HL-60 (cell line): Measurements from ENCODE around the gene SFT2D3.

Experiments used
- DNase-seq, 2 experiments: peaks; one replicate each; pipeline ENCODE4 v3.0.0-alpha.2; 2010 to 2020; ENCODE audit warnings: low read depth in 1 of 2, low spot score in 1 of 2
- H3K27ac ChIP-seq: fragments of 250-450 bp; sonication (Bioruptor Pico); replicated peaks from 2 replicates; pipeline ENCODE4 v1.5.1; 2020; ENCODE audit warnings: mild to moderate bottlenecking, moderate library complexity
- H3K27me3 ChIP-seq: fragments of 250-450 bp; sonication (Bioruptor Pico); 2 replicates; pipeline ENCODE4 v1.5.1; 2021; ENCODE audit warnings: mild to moderate bottlenecking, moderate library complexity; ENCODE audit not compliant: insufficient read depth, poor library complexity, severe bottlenecking
- H3K4me3 ChIP-seq: replicated peaks from 2 replicates; pipeline ENCODE4 v1.5.1; 2011; ENCODE audit warnings: mild to moderate bottlenecking, control low read depth, low read length; ENCODE audit not compliant: insufficient read depth
- GABPA ChIP-seq: IDR thresholded peaks from 2 replicates; pipeline ENCODE4 v1.6.1; 2012; ENCODE audit warnings: low read depth
- POLR2AphosphoS5 ChIP-seq: IDR thresholded peaks from 2 replicates; pipeline ENCODE4 v1.6.1; 2012; ENCODE audit warnings: low read depth
- SPI1 ChIP-seq: IDR thresholded peaks from 2 replicates; pipeline ENCODE4 v1.6.1; 2012; ENCODE audit warnings: low read depth, mild to moderate bottlenecking, borderline replicate concordance
- TF ChIP-seq, protein P1 (sequence below): IDR thresholded peaks from one replicate; pipeline ENCODE4 v1.5.1; 2011; ENCODE audit warnings: low read length, control low read depth, inconsistent platforms; ENCODE audit not compliant: insufficient read depth
- TF ChIP-seq, protein P2 (sequence below): IDR thresholded peaks from 2 replicates; pipeline ENCODE4 v1.6.1; 2012; ENCODE audit warnings: low read depth; ENCODE audit not compliant: insufficient replicate concordance

Gene SFT2D3

DNA sequence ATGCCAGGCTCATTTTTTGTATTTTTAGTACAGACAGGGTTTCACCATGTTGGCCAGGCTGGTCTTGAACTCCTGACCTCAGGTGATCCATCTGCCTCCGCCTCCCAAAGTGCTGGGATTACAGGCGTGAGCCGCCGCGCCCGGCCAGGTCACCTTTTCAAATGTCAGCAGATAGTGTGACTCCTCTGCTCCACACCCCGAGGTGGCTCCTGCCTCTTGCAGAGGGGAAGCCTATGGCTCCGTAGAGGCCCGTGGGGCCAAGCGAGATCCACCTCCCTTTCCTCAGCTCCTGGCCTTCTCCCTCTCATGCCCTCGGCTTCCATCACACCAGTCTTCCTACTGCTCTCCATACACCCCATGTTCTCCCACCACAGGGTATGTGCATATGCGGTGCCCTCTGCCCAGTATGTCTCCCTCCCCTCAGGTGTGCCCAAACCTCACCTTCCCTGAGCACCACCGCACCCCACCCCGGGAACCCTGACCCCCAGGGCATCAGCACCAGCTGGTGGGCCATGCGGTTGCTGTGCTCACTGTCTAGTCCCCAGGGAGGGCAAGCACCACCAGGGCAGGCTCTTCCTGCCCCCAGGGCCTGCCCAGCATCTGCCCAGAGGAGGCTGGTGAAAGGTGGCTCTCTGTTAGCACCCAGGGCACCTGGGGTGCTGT lies 44.6 kb upstream of the SFT2D3 start:
- Histone ChIP-seq H3K27me3 (no peaks in the 10 kb centered on the region), H3K4me3 (no peak overlapping the region), H3K27ac (no peak overlapping the region)
- DNase-seq: no peak
- TF ChIP-seq, protein P1, sequence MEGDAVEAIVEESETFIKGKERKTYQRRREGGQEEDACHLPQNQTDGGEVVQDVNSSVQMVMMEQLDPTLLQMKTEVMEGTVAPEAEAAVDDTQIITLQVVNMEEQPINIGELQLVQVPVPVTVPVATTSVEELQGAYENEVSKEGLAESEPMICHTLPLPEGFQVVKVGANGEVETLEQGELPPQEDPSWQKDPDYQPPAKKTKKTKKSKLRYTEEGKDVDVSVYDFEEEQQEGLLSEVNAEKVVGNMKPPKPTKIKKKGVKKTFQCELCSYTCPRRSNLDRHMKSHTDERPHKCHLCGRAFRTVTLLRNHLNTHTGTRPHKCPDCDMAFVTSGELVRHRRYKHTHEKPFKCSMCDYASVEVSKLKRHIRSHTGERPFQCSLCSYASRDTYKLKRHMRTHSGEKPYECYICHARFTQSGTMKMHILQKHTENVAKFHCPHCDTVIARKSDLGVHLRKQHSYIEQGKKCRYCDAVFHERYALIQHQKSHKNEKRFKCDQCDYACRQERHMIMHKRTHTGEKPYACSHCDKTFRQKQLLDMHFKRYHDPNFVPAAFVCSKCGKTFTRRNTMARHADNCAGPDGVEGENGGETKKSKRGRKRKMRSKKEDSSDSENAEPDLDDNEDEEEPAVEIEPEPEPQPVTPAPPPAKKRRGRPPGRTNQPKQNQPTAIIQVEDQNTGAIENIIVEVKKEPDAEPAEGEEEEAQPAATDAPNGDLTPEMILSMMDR: no peak
- no peak for TF ChIP-seq SPI1
- no peak for TF ChIP-seq POLR2AphosphoS5
- TF ChIP-seq, protein P2, sequence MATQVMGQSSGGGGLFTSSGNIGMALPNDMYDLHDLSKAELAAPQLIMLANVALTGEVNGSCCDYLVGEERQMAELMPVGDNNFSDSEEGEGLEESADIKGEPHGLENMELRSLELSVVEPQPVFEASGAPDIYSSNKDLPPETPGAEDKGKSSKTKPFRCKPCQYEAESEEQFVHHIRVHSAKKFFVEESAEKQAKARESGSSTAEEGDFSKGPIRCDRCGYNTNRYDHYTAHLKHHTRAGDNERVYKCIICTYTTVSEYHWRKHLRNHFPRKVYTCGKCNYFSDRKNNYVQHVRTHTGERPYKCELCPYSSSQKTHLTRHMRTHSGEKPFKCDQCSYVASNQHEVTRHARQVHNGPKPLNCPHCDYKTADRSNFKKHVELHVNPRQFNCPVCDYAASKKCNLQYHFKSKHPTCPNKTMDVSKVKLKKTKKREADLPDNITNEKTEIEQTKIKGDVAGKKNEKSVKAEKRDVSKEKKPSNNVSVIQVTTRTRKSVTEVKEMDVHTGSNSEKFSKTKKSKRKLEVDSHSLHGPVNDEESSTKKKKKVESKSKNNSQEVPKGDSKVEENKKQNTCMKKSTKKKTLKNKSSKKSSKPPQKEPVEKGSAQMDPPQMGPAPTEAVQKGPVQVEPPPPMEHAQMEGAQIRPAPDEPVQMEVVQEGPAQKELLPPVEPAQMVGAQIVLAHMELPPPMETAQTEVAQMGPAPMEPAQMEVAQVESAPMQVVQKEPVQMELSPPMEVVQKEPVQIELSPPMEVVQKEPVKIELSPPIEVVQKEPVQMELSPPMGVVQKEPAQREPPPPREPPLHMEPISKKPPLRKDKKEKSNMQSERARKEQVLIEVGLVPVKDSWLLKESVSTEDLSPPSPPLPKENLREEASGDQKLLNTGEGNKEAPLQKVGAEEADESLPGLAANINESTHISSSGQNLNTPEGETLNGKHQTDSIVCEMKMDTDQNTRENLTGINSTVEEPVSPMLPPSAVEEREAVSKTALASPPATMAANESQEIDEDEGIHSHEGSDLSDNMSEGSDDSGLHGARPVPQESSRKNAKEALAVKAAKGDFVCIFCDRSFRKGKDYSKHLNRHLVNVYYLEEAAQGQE: no peak
- TF ChIP-seq GABPA: no peak

DNA sequence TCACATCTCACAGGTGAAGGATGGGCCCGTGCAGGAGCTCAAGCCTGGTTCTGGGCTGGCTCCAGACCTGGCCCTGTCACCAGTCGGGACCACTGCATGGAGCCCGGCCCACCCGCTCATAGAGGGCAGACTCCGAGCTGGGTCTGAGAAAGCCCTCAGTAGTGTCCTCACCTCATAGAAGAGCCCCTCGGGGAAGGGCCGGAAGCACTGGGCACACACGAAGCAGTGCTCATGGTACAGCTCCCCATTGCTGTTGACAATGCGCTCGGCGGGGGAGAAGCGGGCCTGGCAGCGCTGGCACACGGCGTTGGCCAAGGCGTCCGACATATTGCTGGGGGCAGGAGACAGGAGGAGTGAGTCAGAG lies 44.1 kb upstream of the SFT2D3 start:
- DNase-seq: no peak
- H3K4me3 ChIP-seq: no peak overlapping the region

DNA sequence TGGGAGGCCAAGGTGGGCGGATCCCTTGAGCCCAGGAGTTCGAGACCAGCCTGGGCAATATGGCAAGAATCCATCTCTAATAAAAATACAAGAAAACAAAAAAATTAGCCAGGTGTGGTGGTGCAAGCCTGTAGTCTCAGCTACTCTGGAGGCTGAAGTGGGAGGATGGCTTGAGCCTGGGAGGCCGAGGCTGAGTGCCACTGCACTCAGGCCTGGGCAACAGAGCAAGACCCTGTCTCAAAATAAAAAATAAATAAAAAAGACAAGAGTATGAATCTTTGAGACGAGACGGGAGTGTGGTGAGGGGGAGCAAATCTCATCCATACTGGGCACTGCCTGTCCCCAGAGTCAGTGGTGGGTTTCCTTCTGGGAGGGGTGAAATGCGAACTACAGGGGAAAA lies 43.2 kb upstream of the SFT2D3 start:
- TF ChIP-seq SPI1 (no peak), GABPA (no peak), POLR2AphosphoS5 (no peak)
- TF ChIP-seq, protein P1: no peak
- TF ChIP-seq, protein P2: no peak
- Histone ChIP-seq H3K4me3 (no peak overlapping the region), H3K27ac (no peak overlapping the region), H3K27me3 (no peaks in the 10 kb centered on the region)
- DNase-seq: no peak

More for the DNA sequence above, 44.1 kb upstream of the SFT2D3 start:
- no peak overlapping the region for H3K27ac ChIP-seq
- H3K27me3 ChIP-seq: no peaks in the 10 kb centered on the region
- TF ChIP-seq GABPA: no peak
- TF ChIP-seq, protein P2: no peak
- no peak for TF ChIP-seq SPI1
